GM23338 (cell line): Measurements from ENCODE around the gene MPPED2. TPM values are rescaled to one million over a fixed set of nuclear protein-coding genes. Genes with fewer than 3 reads are reported as not detected.

ENCODE experiments used
- ATAC-seq: fragments of 200-7000 bp; cut with Tn5 transposase; 3 replicates; pipeline ENCODE4 v1.9.1; 2020
- DNase-seq: peaks from one replicate; pipeline ENCODE4 v3.0.0-alpha.2; 2015; ENCODE audit warnings: low spot score
- H2AFZ ChIP-seq: fragments of 200-600 bp; sonication (generic); 2 replicates; pipeline ENCODE4 v1.8.0; 2016; ENCODE audit warnings: antibody characterized with exemption, mild to moderate bottlenecking, moderate library complexity
- H3F3A ChIP-seq: fragments of 200-600 bp; sonication (generic); replicated peaks from 2 replicates; pipeline ENCODE4 v1.8.0; 2017; ENCODE audit warnings: antibody characterized with exemption, mixed run types, low read depth
- H3K27ac ChIP-seq: fragments of 200-600 bp; sonication (generic); 2 replicates; pipeline ENCODE4 v1.6.1; 2016; ENCODE audit warnings: low read depth
- H3K27me3 ChIP-seq: fragments of 200-600 bp; sonication (generic); 2 replicates; pipeline ENCODE4 v1.8.0; 2016; ENCODE audit warnings: mild to moderate bottlenecking, mixed run types, moderate library complexity; ENCODE audit not compliant: insufficient read depth
- H3K36me3 ChIP-seq: fragments of 200-600 bp; sonication (generic); 2 replicates; pipeline ENCODE4 v1.8.0; 2016; ENCODE audit warnings: mild to moderate bottlenecking; ENCODE audit not compliant: insufficient read depth
- H3K4me1 ChIP-seq: fragments of 200-600 bp; sonication (generic); 2 replicates; pipeline ENCODE4 v1.8.0; 2016; ENCODE audit warnings: mild to moderate bottlenecking, moderate library complexity; ENCODE audit not compliant: insufficient read depth
- H3K4me2 ChIP-seq: fragments of 200-600 bp; sonication (generic); 2 replicates; pipeline ENCODE4 v1.7.1; 2017; ENCODE audit warnings: mixed run types
- H3K4me3 ChIP-seq: fragments of 200-600 bp; sonication (generic); 2 replicates; pipeline ENCODE4 v1.6.1; 2016; ENCODE audit warnings: mixed run types
- H3K79me2 ChIP-seq: fragments of 200-600 bp; sonication (generic); replicated peaks from 2 replicates; pipeline ENCODE4 v1.8.0; 2017; ENCODE audit warnings: mild to moderate bottlenecking; ENCODE audit not compliant: insufficient read depth
- H3K9me2 ChIP-seq: fragments of 200-600 bp; sonication (generic); 2 replicates; pipeline ENCODE4 v1.8.0; 2017; ENCODE audit not compliant: insufficient read depth
- H4K20me1 ChIP-seq: fragments of 200-600 bp; sonication (generic); replicated peaks from 2 replicates; pipeline ENCODE4 v1.8.0; 2017; ENCODE audit warnings: mild to moderate bottlenecking; ENCODE audit not compliant: insufficient read depth
- H3K27ac Mint-ChIP-seq: 2 replicates; pipeline ENCODE4 v1.8.0; 2020; ENCODE audit warnings: inconsistent platforms, mild to moderate bottlenecking, moderate library complexity, mixed read lengths
- H3K27me3 Mint-ChIP-seq: 3 replicates; pipeline ENCODE4 v1.8.0; 2022; ENCODE audit warnings: low read depth, mild to moderate bottlenecking, moderate library complexity, mixed read lengths, inconsistent platforms; ENCODE audit not compliant: insufficient read depth, poor library complexity
- H3K36me3 Mint-ChIP-seq: 3 replicates; pipeline ENCODE4 v1.8.0; 2021; ENCODE audit warnings: low read depth, mild to moderate bottlenecking, inconsistent platforms, moderate library complexity, mixed read lengths
- H3K4me1 Mint-ChIP-seq: 3 replicates; pipeline ENCODE4 v1.8.0; 2020; ENCODE audit warnings: mild to moderate bottlenecking, inconsistent platforms, mixed read lengths
- H3K4me3 Mint-ChIP-seq: 3 replicates; pipeline ENCODE4 v1.8.0; 2021; ENCODE audit warnings: moderate library complexity, mild to moderate bottlenecking, inconsistent platforms, mixed read lengths
- H3K9me3 Mint-ChIP-seq: 3 replicates; pipeline ENCODE4 v1.8.0; 2020; ENCODE audit warnings: moderate library complexity, mild to moderate bottlenecking, inconsistent platforms, mixed read lengths
- CREB1 ChIP-seq: fragments of 250-450 bp; sonication (Bioruptor Pico); IDR thresholded peaks from 2 replicates; pipeline ENCODE4 v1.5.0; 2020; ENCODE audit warnings: low read depth, mild to moderate bottlenecking, moderate library complexity
- ETS1 ChIP-seq: IDR thresholded peaks from 2 replicates; pipeline ENCODE4 v1.6.1; 2016; ENCODE audit warnings: antibody characterized with exemption
- EZH2 ChIP-seq: fragments of 200-600 bp; sonication (generic); IDR thresholded peaks from one replicate; pipeline ENCODE4 v1.8.0; 2017; ENCODE audit warnings: antibody characterized with exemption, mild to moderate bottlenecking, low read depth; ENCODE audit not compliant: unreplicated experiment
- JUNB ChIP-seq: IDR thresholded peaks from one replicate; pipeline ENCODE4 v1.6.1; 2016; ENCODE audit warnings: antibody characterized with exemption; ENCODE audit not compliant: unreplicated experiment
- STAT1 ChIP-seq: IDR thresholded peaks from one replicate; pipeline ENCODE4 v1.6.1; 2016; ENCODE audit warnings: antibody characterized with exemption; ENCODE audit not compliant: unreplicated experiment
- ZNF114 ChIP-seq: fragments of 250-450 bp; sonication (Bioruptor Pico); IDR thresholded peaks from 2 replicates; pipeline ENCODE4 v1.5.0; 2020; ENCODE audit warnings: mild to moderate bottlenecking, moderate library complexity
- ZNF331 ChIP-seq: fragments of 250-450 bp; sonication (Bioruptor Pico); IDR thresholded peaks from 2 replicates; pipeline ENCODE4 v1.5.0; 2020; ENCODE audit warnings: low read depth, mild to moderate bottlenecking, moderate library complexity
- polyA plus RNA-seq: library from polyadenylated mRNA; unstranded; fragments of >200 nt; fragmentation: Nextera tagmentation; extraction: Ambion mirVana; gene quantifications from 2 replicates; pipeline ENCODE4 v1.2.1, GENCODE V29; 2016
- total RNA-seq: library from RNA; depleted of rRNA; stranded (reverse); fragments of >200 nt; shearing (Covaris generic); gene quantifications from 2 replicates; pipeline ENCODE4 v1.2.3, GENCODE V29; 2014
- TF ChIP-seq, protein P1 (sequence below): fragments of 250-450 bp; sonication (Bioruptor Pico); IDR thresholded peaks from 2 replicates; pipeline ENCODE4 v1.5.0; 2020; ENCODE audit warnings: mild to moderate bottlenecking, moderate library complexity
- TF ChIP-seq, protein P2 (sequence below), 2 experiments: fragments of 200-600 bp in 1 of 2; sonication (generic) in 1 of 2; conservative IDR thresholded peaks; 2 replicates each; pipeline versions ENCODE4 v1.5.1 to v1.6.1; 2016 to 2017; ENCODE audit warnings: antibody characterized with exemption in 2 of 2, low read depth in 2 of 2, mild to moderate bottlenecking in 2 of 2, moderate library complexity in 1 of 2

The MPPED2 gene
- total and polyA plus RNA-seq, 2 experiments from 2014 or later = 4.4 to 6.8 TPM

GRCh38 chr11:30380846-30381245, 205.3 kb downstream of the MPPED2 start (continued):
- TF ChIP-seq, protein P1, sequence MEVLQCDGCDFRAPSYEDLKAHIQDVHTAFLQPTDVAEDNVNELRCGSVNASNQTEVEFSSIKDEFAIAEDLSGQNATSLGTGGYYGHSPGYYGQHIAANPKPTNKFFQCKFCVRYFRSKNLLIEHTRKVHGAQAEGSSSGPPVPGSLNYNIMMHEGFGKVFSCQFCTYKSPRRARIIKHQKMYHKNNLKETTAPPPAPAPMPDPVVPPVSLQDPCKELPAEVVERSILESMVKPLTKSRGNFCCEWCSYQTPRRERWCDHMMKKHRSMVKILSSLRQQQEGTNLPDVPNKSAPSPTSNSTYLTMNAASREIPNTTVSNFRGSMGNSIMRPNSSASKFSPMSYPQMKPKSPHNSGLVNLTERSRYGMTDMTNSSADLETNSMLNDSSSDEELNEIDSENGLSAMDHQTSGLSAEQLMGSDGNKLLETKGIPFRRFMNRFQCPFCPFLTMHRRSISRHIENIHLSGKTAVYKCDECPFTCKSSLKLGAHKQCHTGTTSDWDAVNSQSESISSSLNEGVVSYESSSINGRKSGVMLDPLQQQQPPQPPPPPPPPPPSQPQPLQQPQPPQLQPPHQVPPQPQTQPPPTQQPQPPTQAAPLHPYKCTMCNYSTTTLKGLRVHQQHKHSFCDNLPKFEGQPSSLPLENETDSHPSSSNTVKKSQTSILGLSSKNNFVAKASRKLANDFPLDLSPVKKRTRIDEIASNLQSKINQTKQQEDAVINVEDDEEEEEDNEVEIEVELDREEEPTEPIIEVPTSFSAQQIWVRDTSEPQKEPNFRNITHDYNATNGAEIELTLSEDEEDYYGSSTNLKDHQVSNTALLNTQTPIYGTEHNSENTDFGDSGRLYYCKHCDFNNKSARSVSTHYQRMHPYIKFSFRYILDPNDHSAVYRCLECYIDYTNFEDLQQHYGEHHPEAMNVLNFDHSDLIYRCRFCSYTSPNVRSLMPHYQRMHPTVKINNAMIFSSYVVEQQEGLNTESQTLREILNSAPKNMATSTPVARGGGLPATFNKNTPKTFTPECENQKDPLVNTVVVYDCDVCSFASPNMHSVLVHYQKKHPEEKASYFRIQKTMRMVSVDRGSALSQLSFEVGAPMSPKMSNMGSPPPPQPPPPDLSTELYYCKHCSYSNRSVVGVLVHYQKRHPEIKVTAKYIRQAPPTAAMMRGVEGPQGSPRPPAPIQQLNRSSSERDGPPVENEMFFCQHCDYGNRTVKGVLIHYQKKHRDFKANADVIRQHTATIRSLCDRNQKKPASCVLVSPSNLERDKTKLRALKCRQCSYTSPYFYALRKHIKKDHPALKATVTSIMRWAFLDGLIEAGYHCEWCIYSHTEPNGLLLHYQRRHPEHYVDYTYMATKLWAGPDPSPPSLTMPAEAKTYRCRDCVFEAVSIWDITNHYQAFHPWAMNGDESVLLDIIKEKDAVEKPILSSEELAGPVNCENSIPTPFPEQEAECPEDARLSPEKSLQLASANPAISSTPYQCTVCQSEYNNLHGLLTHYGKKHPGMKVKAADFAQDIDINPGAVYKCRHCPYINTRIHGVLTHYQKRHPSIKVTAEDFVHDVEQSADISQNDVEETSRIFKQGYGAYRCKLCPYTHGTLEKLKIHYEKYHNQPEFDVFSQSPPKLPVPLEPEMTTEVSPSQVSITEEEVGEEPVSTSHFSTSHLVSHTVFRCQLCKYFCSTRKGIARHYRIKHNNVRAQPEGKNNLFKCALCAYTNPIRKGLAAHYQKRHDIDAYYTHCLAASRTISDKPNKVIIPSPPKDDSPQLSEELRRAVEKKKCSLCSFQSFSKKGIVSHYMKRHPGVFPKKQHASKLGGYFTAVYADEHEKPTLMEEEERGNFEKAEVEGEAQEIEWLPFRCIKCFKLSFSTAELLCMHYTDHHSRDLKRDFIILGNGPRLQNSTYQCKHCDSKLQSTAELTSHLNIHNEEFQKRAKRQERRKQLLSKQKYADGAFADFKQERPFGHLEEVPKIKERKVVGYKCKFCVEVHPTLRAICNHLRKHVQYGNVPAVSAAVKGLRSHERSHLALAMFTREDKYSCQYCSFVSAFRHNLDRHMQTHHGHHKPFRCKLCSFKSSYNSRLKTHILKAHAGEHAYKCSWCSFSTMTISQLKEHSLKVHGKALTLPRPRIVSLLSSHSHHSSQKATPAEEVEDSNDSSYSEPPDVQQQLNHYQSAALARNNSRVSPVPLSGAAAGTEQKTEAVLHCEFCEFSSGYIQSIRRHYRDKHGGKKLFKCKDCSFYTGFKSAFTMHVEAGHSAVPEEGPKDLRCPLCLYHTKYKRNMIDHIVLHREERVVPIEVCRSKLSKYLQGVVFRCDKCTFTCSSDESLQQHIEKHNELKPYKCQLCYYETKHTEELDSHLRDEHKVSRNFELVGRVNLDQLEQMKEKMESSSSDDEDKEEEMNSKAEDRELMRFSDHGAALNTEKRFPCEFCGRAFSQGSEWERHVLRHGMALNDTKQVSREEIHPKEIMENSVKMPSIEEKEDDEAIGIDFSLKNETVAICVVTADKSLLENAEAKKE = no peak
- TF ChIP-seq ETS1 (no peak), JUNB (no peak), CREB1 (CRISPR knock-in tag) (no peak), ZNF114 (no peak), STAT1 (no peak)
- TF ChIP-seq, protein P2, sequence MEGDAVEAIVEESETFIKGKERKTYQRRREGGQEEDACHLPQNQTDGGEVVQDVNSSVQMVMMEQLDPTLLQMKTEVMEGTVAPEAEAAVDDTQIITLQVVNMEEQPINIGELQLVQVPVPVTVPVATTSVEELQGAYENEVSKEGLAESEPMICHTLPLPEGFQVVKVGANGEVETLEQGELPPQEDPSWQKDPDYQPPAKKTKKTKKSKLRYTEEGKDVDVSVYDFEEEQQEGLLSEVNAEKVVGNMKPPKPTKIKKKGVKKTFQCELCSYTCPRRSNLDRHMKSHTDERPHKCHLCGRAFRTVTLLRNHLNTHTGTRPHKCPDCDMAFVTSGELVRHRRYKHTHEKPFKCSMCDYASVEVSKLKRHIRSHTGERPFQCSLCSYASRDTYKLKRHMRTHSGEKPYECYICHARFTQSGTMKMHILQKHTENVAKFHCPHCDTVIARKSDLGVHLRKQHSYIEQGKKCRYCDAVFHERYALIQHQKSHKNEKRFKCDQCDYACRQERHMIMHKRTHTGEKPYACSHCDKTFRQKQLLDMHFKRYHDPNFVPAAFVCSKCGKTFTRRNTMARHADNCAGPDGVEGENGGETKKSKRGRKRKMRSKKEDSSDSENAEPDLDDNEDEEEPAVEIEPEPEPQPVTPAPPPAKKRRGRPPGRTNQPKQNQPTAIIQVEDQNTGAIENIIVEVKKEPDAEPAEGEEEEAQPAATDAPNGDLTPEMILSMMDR (conservative IDR thresholded peaks at IDR 0.05; ENCODE audit: low read depth in 2 of 2) = no peak

GRCh38 chr11:30377347-30377746, 208.8 kb downstream of the MPPED2 start:
- ATAC-seq = no peak
- no peak overlapping the region for H3K4me3 Mint-ChIP-seq
- Histone ChIP-seq H4K20me1 (no peaks in the 10 kb centered on the region), H3K27me3 (no peaks in the 10 kb centered on the region), H3K9me2 (no peaks in the 10 kb centered on the region), H3K4me3 (no peak overlapping the region), H3K27ac (no peak overlapping the region), H2AFZ (peak overlapping the region; percentile 49; the same call in 1 of the 2 replicates), H3F3A (no peaks in the 10 kb centered on the region), H3K36me3 (no peaks in the 10 kb centered on the region), H3K4me2 (no peak overlapping the region), H3K4me1 (peaks cover 6% of the 10 kb centered on the region; the same call in 1 of the 2 replicates), H3K79me2 (no peaks in the 10 kb centered on the region)
- no peak for DNase-seq
- H3K27ac Mint-ChIP-seq = no peak overlapping the region
- H3K9me3 Mint-ChIP-seq = no peaks in the 10 kb centered on the region
- peaks cover 10% of the 10 kb centered on the region for H3K4me1 Mint-ChIP-seq
- H3K27me3 Mint-ChIP-seq = peaks cover 1% of the 10 kb centered on the region
- H3K36me3 Mint-ChIP-seq = no peaks in the 10 kb centered on the region
- TF ChIP-seq CREB1 (CRISPR knock-in tag) = no peak
- TF ChIP-seq, protein P2 (conservative IDR thresholded peaks at IDR 0.05; ENCODE audit: low read depth in 2 of 2) = no peak
- TF ChIP-seq ZNF331 (CRISPR knock-in tag) = no peak
- TF ChIP-seq ETS1 = no peak
- no peak for TF ChIP-seq EZH2
